GM19239 (cell line): ENCODE data around the gene CORIN.
A peak's percentile ranks its signal among the peaks of the same experiment; 100 is the strongest.
"Not testable (repeated sequence)": the region's sequence is repeated elsewhere in the genome, so short reads cannot be mapped to it uniquely, and the experiment has no call there.

Experiments used
- DNase-seq: peaks from one replicate; pipeline ENCODE4 v3.0.0; 2011; ENCODE audit warnings: low spot score; ENCODE audit not compliant: insufficient read length
- FAIRE-seq: peaks from 2 replicates; lab custom pipeline; 2011; peaks lifted over from hg19 to GRCh38; lab: Jason Lieb, UNC

CORIN gene

GRCh38 chr4:47606482-47606881 lies 231.4 kb downstream of the CORIN start:
- DNase-seq = no peak
- no peak for FAIRE-seq

- DNase-seq (no peak), FAIRE-seq (no peak)
Measured at GRCh38 chr4:47598896-47599295, 239.0 kb downstream of the CORIN start.

GRCh38 chr4:47598320-47598719 lies 239.5 kb downstream of the CORIN start:
- DNase-seq (no peak), FAIRE-seq (peak; percentile 59)

- FAIRE-seq (no peak), DNase-seq (no peak)
Measured at GRCh38 chr4:47597696-47598095, 240.2 kb downstream of the CORIN start.

GRCh38 chr4:47590325-47590724 lies 247.5 kb downstream of the CORIN start:
- no peak for FAIRE-seq
- DNase-seq = no peak

GRCh38 chr4:47579235-47579634 lies 258.6 kb downstream of the CORIN start:
- DNase-seq (no peak), FAIRE-seq (no peak)

GRCh38 chr4:47577779-47578553 lies 259.9 kb downstream of the CORIN start:
- DNase-seq = no peak
- no peak for FAIRE-seq

GRCh38 chr4:47572981-47573380 lies 264.9 kb downstream of the CORIN start:
- FAIRE-seq (no peak), DNase-seq (no peak)

GRCh38 chr4:47570816-47571215 lies 267.1 kb downstream of the CORIN start:
- DNase-seq = no peak
- no peak for FAIRE-seq

GRCh38 chr4:47567511-47567910 lies 270.4 kb downstream of the CORIN start:
- FAIRE-seq (peak; percentile 47), DNase-seq (no peak)

- FAIRE-seq (no peak), DNase-seq (no peak)
Measured at GRCh38 chr4:47566969-47567368, 270.9 kb downstream of the CORIN start.

- FAIRE-seq = no peak
- no peak for DNase-seq
Measured at GRCh38 chr4:47566566-47566965, 271.3 kb downstream of the CORIN start.

GRCh38 chr4:47562297-47562696 lies 275.6 kb downstream of the CORIN start:
- FAIRE-seq (peak; percentile 35), DNase-seq (no peak)

- DNase-seq (no peak), FAIRE-seq (no peak)
Measured at GRCh38 chr4:47561331-47561730, 276.5 kb downstream of the CORIN start.

GRCh38 chr4:47560682-47561081 lies 277.2 kb downstream of the CORIN start:
- FAIRE-seq (no peak), DNase-seq (no peak)

- DNase-seq = no peak
- FAIRE-seq = no peak
Measured at GRCh38 chr4:47557255-47557654, 280.6 kb downstream of the CORIN start.

- DNase-seq, FAIRE-seq: not testable (repeated sequence)
Measured at GRCh38 chr4:47555920-47556319, 281.9 kb downstream of the CORIN start.

GRCh38 chr4:47553329-47554125 lies 284.3 kb downstream of the CORIN start:
- no peak for FAIRE-seq

GRCh38 chr4:47551682-47552081 lies 286.2 kb downstream of the CORIN start:
- DNase-seq (no peak), FAIRE-seq (no peak)

More at GRCh38 chr4:47553329-47554125, 284.3 kb downstream of the CORIN start:
- no peak for DNase-seq

- DNase-seq = no peak
- FAIRE-seq = no peak
Measured at GRCh38 chr4:47550899-47551548, 286.8 kb downstream of the CORIN start.

GRCh38 chr4:47550357-47550756 lies 287.5 kb downstream of the CORIN start:
- FAIRE-seq, DNase-seq: not testable (repeated sequence)
